Stimulated activated CD8-positive, alpha-beta memory T cell treated with anti-CD3 and anti-CD28 coated beads, Interleukin-15, amount 100 ng/mL, for 4 hours (primary cell): Measurements from ENCODE around the gene IP6K3.

Experiments
- DNase-seq, 2 donors: peaks; one replicate each; pipeline ENCODE4 v3.0.0-alpha.2; 2020; ENCODE audit warnings: low read depth in 2 of 2

IP6K3 gene

DNA sequence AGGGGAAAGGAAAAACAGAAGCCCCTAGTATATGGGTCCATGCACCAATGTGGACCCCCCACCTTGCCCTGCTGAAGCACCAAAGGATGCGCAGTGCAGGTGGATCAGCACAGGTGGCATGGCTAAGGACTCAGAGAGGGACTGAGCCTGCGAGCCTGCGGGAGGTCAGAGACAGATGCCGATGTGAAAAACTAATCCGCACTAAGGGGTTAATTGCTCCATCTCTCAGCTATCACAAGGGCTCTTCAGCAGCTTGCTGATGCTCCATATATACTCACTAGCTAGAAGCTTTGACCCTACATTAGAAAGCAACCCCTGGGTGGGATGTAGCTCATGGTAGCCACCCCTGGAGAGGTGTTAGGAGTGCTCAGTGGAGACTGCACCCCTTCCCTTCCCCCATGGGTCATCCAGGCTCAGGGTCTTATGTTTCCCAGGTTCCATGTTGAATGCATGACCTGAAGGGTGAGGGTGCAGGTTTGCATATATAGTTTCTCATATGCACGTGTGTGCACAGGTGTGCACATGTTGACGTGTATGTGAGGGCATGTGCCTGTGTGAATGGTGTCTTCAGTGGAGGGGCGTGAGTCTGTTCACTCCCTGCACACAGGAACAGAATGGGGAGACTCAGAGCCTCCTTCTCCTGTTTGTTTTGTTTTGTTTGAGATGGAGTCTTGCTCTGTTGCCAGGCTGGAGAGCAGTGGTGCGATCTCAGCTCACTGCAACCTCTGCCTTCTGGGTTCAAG is 13.4 kb upstream of the IP6K3 start:
- DNase-seq: no peak

DNA sequence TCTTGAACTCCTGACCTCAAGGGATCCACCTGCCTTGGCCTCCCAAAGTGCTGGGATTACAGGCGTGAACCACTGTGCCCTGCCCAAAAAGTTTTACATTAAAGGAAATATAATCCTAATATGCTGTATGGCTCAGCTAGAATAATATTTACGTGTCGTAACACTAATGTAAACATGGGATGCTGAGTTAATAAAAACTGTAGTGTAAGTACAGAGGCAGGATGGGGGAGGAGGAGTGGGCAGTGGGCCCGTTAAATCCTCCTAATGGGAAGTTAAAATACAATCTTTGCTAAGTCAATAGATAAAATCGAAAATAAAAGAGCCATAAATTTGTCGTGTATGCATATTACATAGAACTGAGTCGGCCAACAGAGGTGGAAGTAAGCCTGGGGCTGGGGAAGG is 12.1 kb upstream of the IP6K3 start:
- no peak for DNase-seq

DNA sequence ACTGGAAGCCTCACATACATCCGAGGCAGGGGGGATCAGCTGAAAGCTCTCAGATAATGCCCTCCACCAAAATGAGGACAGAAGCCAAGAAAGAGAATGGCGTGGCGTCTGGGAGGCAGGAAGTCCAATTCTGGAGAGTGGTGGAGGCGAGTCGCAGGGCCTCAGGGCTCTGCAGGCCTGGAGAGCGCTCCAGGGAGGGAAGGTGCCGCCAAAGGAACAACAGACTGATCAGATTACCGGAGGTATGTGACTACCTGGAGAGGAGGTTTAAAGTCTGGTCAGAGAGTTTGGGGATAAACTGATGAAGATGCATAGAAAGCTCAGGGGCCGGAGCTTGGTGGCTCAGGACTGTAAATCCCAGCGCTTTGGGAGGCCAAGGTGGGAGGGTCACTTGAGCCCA is 11.2 kb upstream of the IP6K3 start:
- no peak for DNase-seq

DNA sequence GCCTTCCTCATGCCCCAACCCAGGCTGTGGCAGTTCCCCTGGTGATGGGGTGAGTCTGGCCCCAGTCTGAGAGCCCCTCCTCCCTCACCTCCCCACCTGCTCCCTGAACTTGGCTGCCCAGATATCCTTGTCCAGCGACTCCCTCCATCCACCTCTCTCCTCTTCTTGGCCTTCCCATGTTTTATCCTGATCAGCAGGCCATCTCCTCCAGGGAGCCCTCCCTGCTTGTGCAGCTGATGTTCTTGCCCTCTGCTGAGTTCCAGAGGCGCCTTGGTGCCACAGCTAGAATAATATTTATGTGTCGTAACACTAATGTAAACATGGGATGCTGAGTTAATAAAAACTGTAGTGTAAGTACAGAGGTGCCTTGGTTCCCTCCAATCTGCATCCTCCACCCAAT is 10.4 kb upstream of the IP6K3 start:
- no peak for DNase-seq

DNA sequence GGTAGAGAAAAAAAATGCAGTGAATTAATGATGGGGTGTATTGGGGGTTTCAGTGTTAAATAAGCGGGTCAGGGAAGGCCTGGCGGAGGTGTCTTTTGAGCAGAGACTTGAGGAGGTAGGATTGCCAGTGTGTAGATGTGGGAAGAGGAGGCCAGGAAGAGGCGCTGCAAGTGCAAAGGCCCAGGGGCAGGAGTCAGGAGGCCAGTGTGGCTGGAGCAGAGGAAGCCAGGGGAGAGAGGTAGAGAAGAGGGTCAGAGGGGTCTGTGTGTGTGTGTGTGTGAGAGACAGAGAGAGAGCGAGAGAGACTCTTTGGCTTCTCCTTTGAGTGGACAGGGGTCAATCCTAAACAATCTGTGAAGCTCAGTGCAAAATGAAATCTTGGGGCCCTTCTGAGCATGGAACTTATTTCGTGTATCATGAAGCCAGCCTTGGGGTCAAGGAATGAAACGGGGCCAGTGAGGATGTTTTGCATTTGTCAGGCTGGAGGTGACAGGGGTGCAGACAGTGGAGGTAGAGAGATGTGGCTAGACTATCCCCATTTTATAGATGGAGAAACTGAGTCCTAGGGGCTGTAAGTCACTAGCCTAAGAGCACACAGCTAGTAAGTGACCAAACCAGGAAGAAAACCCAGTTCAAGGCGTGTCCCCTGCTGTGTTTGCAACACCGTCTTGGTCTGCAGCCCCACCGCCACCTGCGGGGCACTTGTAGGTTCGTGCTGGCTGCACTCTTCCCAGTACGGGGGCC is 9.7 kb upstream of the IP6K3 start:
- DNase-seq: no peak

DNA sequence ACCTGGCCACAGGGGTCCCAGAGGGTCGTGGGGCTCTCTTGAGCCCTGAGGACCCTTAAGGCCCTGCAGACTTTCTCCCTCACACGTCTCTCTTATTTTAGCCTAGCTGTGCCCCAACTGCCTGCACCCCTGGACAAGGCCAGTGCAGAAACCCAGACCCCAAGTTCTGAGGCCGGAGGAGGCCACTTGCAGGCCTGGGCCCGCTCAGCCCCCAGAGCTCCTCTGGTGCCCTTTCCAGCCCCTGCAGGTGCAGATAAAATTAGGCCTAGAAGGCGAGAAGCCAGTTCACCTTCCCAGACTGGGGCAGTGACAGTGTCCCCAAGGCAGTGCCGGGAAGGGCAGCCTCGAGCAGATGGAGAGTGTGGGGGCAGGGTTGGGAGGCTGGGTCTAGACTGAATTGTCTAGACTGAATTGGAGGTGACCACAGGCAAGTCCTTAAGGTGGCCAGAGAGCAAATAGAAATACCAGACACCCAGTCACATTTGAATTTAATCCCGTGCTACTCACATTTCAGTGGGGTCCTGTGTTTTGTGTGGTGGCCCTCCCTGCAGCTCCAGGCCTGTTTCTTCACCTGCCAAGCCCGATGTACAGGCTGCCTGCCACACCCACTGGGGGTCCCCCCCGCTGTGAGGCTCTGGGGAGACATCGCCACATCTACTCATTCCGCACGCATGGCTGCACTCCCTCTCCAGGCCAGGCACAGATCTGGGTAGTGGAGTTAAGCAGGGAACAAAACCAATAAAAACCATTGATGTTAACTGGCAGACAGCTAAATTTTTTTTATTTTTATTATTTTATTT is 8.6 kb upstream of the IP6K3 start:
- DNase-seq: no peak

DNA sequence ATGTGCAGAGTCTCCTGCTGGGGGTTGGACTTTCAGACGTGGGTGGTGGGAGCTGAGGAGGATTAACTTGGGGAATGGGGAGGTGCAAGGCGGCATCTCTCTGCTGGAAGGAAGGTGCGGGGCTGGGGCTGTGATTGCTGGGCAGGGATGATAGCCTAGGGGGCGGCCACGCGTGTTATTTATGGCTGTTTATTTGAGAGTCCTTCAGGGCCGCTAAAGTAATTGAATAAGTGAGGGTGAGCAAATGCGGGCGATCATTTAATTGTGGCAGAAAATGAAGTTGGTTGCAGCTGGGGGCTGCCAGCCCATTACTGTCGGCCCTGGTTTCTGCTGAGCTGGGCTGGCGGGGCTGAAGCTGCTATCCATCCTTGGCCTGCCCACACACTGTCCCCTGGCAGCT is 7.5 kb upstream of the IP6K3 start:
- no peak for DNase-seq

DNA sequence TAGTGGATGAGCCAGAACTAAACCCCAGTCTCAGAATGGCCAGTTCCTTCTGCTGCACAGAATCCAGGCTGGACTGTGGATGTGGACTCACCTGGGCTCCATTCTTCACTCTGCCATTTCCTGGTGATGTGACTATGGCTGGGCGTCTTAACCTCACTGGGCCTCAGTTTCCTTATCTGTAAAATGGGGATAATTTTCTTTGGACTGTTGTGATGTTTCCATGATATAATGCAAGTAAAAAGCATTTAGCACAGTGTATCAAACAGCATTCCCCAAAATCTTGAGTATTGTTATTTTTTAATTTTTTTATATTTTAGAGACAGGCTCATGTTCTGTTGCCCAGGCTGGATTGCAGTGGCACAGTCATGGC is 5.9 kb upstream of the IP6K3 start:
- no peak for DNase-seq

DNA sequence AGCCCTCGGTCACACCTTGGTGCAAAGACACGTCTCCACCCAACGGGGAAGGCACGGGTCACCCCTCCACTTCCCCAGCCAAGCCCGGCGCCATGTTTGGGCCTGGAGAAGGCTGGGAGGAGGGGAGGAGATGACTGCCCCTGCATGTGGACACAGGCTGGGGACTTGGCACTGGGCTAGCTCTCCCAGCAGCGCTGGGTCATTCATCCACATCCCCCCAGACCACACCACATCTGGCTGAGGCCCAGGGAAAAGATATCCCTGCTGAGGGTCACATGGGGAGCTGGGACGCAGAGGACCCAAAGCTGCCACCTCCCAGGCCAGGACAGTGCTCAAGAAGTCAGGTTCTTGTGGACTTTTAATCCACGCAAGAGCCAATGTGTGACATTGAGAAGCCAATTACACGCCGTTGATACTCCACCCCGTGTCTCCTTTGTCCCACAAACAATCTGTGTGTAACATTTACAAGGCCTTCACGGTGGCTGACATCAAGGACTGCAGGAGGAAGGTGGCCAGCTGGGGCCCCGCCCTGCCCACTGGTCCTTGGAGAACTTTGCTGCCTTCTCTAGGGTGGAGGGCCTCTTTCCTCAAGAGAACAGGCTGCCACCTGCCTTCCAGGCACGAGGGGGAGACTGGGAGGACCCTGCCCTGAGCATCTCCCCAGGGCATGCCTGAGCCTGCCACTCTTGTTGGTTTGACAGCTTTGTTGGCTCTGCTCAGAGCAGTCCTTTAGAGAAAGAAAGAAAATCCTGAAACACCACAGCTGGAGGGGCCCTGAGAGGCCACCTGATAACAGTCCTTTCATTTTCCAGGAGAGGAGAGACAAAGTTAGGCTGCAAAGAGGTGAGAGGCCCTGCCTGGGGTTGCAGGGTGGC is 5.3 kb upstream of the IP6K3 start:
- DNase-seq: no peak

DNA sequence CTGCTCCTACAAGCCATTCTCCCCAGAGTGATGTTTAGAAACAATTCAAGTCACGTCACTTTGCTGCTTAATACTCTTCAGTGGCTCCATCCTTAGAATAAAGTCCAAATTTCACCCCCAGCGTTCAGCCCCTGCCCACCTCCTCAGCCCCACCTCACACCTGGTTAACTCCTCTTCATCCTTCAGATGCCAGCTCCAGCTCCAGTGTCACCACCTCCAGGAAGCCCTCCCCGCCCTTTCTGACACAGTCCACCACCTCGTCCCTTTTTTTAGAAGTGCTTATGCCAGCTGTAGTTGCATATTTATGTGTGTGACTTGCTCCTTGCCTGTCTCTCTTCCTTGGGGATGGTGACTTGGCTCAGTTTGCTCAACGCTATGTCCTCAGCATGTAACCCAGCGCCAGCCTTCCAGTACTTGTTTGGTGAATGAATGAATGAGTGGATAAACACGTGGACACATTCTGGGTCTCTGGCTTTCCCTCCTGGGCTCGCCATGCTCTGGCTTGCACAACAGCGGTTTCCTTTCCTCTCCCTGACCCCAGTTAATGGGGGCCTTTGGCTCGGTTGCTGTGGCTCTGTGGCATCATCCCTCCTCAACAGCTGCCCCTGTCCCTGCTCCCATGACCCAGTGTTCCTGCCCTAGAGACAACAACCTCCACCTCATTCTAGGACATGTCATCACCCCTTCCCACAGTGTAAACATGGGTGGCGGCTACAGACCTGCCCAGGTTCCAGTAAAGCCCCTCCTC is 3.7 kb upstream of the IP6K3 start:
- no peak for DNase-seq

DNA sequence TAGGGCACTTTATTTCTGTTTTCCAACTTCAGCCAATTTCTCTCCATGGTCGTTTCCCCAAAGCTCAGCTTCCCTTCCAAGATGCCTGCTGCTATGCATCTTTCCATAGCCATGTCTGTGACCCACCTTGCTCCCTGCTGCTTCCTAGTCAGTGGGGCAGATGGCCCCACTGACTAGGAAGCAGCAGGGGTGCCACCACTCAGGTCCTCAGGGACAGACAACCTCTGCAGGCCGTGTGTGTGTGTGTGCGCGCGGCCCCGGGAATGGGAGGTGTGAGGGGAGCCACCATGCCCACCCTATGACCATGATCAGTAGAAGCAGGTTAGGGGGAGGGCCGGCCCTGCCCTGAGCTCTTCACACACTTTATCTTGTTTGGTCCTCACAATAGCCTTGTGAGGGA is 2.7 kb upstream of the IP6K3 start:
- DNase-seq: no peak

DNA sequence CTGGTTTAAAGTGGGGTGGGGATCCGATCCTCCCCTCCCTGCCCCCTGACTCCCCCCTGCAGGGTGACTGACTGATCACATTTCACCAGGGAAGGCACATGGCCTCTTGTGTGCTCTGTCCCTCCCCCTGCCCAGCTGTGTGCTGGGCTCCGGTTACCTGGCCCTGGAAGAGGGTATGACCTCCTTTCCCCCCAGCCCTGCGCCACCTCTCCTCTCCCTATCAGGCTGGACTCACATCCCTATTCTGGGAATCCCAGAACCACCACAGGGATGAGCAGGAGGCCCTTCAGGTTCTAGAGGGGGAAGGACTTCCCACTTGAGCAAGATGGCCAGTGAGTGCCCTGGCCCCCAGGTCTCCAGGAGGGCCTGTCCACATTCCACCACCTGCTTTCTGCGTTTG is 2.1 kb upstream of the IP6K3 start:
- DNase-seq: no peak

DNA sequence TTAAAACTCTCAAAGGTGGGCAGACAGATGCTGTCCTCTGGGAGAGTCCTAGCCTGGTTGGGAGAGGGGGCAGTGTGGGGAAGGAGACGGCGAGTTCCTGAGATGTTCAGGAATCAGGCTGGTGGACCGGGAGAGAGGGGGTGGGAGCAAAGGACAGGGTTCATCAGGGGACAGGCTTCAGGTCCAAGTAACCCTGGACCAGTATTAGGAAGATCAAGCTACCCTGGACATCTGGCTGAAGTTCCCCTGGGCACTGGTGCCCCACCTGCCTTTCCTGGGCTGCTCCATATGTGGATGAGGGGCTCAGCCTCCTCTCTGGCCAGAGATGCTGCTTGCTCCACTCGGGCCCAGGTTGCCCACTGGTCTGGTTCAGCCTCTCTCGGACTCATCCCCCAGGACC is 1.1 kb upstream of the IP6K3 start:
- DNase-seq: no peak

DNA sequence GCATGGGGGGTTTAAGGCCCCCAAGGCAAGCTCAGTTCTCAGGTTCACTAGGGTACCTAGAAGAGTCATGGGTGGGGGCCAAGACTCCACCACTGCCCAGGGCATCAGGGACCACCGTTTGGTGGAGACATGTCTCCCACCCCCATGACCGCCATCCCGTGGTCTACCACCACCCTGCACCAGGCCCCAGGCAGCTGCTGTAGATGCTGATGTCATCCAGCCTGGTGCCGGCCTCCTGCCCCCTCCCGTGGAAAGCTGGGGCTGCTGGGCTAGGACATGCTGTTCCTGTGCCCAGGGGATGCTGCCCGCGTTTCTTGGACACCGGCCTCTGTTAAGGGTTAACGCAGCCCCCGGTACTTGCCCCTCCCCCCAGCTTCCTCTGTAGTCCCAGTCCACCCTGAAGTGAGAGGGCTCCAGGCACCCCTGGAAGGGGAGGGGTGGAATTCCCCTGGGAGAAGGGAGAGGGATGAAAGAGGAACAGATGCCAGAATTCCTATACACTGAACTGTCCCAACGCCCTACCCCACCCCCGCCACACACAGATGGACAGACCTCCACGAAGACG is 587 bp downstream of the IP6K3 start:
- no peak for DNase-seq

DNA sequence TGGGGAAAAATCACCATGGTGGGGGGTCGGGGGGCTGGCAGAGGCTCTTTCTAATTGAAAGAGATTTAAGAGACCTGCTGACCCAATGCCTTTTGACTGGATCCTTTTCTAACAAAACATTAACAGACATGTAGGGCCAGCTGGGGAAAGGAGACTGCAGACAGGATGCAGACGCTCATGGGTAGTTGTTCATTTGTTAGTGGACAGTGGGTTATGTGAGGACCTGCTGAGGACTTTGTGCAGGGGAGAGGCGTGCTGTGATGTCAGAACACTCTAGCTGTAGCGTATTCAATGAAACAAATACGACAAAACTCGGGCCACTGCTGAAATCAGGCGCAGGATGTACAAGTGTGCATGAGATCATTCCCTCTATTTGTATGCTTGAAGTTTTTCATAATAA is 1.2 kb downstream of the IP6K3 start:
- DNase-seq: no peak

DNA sequence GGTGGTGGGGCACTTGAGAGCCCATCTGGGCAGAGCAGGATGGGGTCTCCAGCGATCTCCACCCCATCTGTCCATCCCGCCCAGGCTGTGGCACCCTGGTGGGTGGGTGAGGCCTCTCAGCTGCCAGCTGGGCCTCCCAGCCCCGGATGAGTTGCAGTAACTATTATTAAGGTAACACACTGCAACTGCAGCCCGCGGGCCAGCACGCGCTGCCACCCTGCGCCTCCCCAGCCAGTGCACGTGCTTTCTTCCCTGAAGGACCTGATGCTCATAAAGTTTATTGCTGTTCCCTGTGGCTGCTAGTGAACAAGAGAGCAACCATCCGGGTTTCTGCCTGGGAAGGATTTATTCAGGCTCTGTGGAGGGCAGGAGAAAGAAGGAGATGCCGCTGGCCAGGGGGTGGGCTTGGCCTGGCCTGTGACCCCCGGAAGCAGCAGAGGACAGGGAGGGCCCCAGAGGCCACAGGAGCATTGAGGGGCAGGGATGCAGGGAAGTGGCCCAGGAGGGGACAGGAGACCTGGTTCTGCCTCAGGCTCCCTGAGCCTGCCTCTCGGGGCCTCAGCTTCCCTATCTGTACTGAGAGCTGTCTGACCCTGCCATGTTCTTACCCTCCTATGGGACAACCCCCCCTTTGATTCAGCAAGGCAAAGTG is 1.7 kb downstream of the IP6K3 start:
- no peak for DNase-seq

DNA sequence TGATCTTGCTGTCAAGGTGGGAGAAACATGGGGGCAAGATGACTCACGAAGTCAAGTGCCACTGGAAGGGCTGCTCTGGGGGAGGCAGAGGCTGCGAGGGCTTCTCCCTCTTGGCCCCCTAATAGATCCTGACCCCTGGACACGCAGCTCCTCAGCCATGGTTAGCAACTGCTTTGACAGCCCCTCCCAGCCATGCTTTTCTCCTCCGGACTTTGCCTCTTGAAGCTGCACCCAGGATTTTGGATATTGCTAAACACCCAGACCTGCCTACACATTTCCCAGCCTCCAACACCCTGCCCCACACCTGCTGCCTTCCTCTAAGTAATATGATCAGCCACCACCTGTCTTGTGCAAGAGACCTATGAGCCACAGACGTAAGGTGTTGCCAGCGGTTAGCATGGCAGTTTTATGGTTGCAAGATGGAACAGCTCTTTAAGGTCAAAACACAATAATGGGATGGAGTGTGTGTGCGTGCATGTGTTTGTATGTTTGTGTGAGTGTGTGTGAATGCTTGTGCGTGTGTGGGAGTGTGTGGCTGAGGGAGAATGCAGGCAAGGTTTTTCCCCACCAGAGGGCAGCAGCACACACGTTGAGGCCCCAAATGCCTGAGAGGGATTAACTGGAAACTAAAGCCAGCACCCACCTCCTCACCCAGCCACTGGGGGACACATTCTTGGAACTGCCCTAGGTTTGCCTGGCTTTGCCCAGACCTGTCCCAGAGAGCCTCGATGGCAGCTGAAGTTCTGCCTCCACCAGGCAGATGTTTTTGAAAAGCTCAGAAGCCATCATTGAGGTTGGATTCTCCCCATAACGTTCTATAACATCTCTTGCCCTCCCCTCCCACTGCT is 2.5 kb downstream of the IP6K3 start:
- DNase-seq: peak; percentile 45 to 47

DNA sequence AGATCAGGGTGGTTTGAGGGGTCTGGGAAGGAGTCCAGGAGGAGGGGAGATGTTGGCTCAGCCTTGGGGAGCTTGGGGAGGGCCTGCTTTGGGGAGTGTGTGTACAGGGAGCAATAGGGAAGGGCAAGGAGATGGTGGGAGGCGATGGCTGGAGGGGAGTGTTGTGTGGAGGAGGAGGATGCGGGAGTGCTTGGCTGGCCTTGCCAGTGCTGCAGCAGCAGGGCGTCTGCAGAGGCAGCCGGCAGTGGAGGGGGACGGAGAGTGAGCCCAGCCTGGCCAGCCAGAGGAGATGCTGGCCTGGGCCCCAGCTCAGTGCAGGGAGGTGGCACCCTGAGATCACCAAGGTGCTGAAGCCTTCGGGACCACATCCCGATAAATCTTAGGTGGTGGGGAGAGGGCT is 3.9 kb downstream of the IP6K3 start:
- DNase-seq: no peak

DNA sequence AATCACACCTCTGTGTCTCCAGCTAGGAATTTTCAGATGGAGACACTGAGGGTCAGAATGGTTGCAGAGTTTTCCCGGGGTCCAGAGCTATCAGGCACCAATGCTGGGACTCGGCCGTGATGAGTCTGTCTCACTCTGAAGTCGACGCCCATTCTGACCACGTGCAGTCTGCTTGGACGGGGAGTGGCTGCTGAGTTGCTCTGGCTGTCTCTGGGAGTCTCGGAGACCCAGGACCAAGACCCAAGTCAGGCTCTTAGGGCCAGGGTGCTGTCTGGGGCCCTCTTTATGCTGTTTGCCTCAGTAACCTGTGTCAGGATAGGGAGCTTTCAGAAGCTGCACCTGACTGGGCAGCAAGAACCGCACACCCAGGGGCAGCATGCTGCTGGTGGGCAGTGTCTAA is 4.6 kb downstream of the IP6K3 start:
- DNase-seq: no peak
